Gastrocnemius medialis (tissue), 4 donors: Measurements from ENCODE around the gene PRDX5. TPM values are rescaled to one million over a fixed set of nuclear protein-coding genes. Genes with fewer than 3 reads are reported as not detected.
A peak's percentile ranks its signal among the peaks of the same experiment; 100 is the strongest.

Source experiments
- ATAC-seq, 2 donors: fragments of 150-250 bp; one replicate each; pipeline ENCODE4 v1.9.1; 2016
- DNase-seq, 2 donors: peaks; one replicate each; pipeline ENCODE4 v3.0.0-alpha.2; 2019
- H3K27ac ChIP-seq, 4 donors: fragments of 200-600 bp; sonication (generic); 1 replicate in 1 of 4; 2 replicates in 3 of 4; pipeline ENCODE4 v1.5.1; 2016 to 2018; ENCODE audit warnings: mild to moderate bottlenecking in 2 of 4, moderate library complexity in 1 of 4
- H3K27me3 ChIP-seq, 3 donors: fragments of 200-600 bp; sonication (generic) in 2 of 3; 1 replicate in 1 of 3; 2 replicates in 2 of 3; pipeline versions ENCODE4 v1.5.1 to v1.6.0; 2016 to 2019; ENCODE audit warnings: mild to moderate bottlenecking in 1 of 3, moderate library complexity in 1 of 3
- H3K36me3 ChIP-seq, 2 donors: fragments of 200-600 bp; sonication (generic) in 1 of 2; one replicate each; pipeline ENCODE4 v1.5.1; 2017 to 2018
- H3K4me1 ChIP-seq, 2 donors: fragments of 200-600 bp; sonication (generic) in 1 of 2; one replicate each; pipeline ENCODE4 v1.5.1; 2016 to 2017; ENCODE audit warnings: mild to moderate bottlenecking in 2 of 2
- H3K4me3 ChIP-seq, 4 donors: fragments of 200-600 bp; sonication (generic) in 3 of 4; 1 replicate in 1 of 4; 2 replicates in 3 of 4; pipeline ENCODE4 v1.5.1; 2016 to 2019; ENCODE audit warnings: mild to moderate bottlenecking in 2 of 4
- H3K9me3 ChIP-seq, 3 donors: fragments of 200-600 bp; sonication (generic) in 2 of 3; 1 replicate in 1 of 3; 2 replicates in 2 of 3; pipeline ENCODE4 v1.5.1; 2016 to 2019
- POLR2A ChIP-seq, 2 donors: fragments of 450-650 bp; IDR thresholded peaks; one replicate each; pipeline ENCODE4 v1.6.1; 2017; ENCODE audit warnings: antibody characterized with exemption in 2 of 2, mild to moderate bottlenecking in 2 of 2, moderate library complexity in 2 of 2
- in situ Hi-C, 4 donors: fragments of 200-750 bp; cut with MboI; loops; one replicate each; pipeline versions ENCODE4 v1.15.0 to v1.8.0; 2017; ENCODE audit warnings: low sequenced_read_pairs in 4 of 4
- intact Hi-C: fragments of 100-400 bp; cut with DNase I; formaldehyde crosslinking; loops from one replicate; pipeline ENCODE4 v1.15.1; 2023; ENCODE audit warnings: low total_unique reads
- total RNA-seq, 4 donors: library from RNA; depleted of rRNA; stranded (reverse); fragments of >200 nt; gene quantifications; one replicate each; pipeline versions ENCODE4 v1.1.0 to v1.2.3, GENCODE V29; 2016
- TF ChIP-seq, protein P1 (sequence below), 5 experiments: fragments of 450-650 bp in 3 of 5; fragments of 200-600 bp in 2 of 5; sonication (generic) in 2 of 5; IDR thresholded peaks in 4 of 5; conservative IDR thresholded peaks in 1 of 5; 1 replicate in 4 of 5; 2 replicates in 1 of 5; pipeline ENCODE4 v1.5.1; 2016 to 2019; ENCODE audit warnings: antibody characterized with exemption in 5 of 5, mild to moderate bottlenecking in 3 of 5, moderate library complexity in 3 of 5

PRDX5 gene
- total RNA-seq, 4 donors from 2014 or later, result 170 to 257 (median 219) TPM

- Histone ChIP-seq H3K4me3 (peak within 1 kb of the TSS; percentile 60 to 84 (median 68)), H3K36me3 (peaks cover 0 to 40% of the 10 kb centered on the region in 2 donors), H3K27me3 (no peaks in the 10 kb centered on the region), H3K27ac (peak within 1 kb of the TSS; percentile 80 to 91 (median 86)), H3K9me3 (no peaks in the 10 kb centered on the region), H3K4me1 (peaks cover 5 to 26% of the 10 kb centered on the region in 2 donors)
- peak; percentile 72 to 85 for TF ChIP-seq POLR2A (IDR thresholded peaks at IDR 0.05)
- TF ChIP-seq, protein P1, sequence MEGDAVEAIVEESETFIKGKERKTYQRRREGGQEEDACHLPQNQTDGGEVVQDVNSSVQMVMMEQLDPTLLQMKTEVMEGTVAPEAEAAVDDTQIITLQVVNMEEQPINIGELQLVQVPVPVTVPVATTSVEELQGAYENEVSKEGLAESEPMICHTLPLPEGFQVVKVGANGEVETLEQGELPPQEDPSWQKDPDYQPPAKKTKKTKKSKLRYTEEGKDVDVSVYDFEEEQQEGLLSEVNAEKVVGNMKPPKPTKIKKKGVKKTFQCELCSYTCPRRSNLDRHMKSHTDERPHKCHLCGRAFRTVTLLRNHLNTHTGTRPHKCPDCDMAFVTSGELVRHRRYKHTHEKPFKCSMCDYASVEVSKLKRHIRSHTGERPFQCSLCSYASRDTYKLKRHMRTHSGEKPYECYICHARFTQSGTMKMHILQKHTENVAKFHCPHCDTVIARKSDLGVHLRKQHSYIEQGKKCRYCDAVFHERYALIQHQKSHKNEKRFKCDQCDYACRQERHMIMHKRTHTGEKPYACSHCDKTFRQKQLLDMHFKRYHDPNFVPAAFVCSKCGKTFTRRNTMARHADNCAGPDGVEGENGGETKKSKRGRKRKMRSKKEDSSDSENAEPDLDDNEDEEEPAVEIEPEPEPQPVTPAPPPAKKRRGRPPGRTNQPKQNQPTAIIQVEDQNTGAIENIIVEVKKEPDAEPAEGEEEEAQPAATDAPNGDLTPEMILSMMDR (IDR thresholded peaks at IDR 0.05 in 4 of 5, conservative IDR thresholded peaks at IDR 0.05 in 1 of 5), result peak in 3 of 5 experiments; percentile 5 to 12 (median 6)
- intact Hi-C loops (no loop called here), in situ Hi-C loops (no loop called here)
- ATAC-seq, result peak; percentile 80 to 83
- DNase-seq, result peak in 1 of 2 donors; percentile 37
Observed at GRCh38 chr11:64358907-64359711, 41.2 kb downstream of the PRDX5 start, which contains the start of gene RPS6KA4. RPS6KA4 (plus strand) TSS chr11:64359162; CDS start chr11:64359236, 74 bp downstream.

DNA sequence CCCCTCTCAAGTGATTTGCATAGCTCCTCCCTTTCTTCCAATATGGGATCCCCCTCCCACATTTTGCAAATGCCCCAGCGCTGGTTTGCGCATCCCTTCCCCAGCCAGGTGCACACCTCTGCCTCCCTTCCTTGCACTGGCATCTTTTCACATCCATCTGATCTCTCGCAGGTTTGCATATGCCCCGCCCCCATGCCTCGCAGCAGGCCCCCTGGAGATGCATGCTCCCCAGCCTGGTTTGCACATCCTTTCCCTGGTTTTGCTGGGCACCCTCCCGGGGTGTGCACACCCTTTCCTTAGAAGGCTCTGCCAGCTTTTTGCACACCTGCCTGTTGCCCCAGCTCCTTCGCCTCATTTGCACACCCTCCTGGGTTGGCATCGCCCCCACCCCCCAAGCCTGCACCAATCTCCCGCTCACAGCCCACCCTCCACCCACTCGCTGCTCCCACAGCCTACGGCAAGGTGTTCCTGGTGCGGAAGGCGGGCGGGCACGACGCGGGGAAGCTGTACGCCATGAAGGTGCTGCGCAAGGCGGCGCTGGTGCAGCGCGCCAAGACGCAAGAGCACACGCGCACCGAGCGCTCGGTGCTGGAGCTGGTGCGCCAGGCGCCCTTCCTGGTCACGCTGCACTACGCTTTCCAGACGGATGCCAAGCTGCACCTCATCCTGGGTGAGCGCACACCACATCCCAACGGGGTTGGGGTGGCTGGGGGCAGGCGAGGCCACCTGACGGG lies 42.0 kb downstream of the PRDX5 start:
- in situ Hi-C loops, result no loop called here
- H3K27me3 ChIP-seq, result no peaks in the 10 kb centered on the region
- DNase-seq (no peak), ATAC-seq (no peak)
- peaks cover 5 to 26% of the 10 kb centered on the region in 2 donors for H3K4me1 ChIP-seq
- H3K27ac ChIP-seq, result peak overlapping the region in 1 of 4 donors; percentile 91
- no peak for TF ChIP-seq POLR2A (IDR thresholded peaks at IDR 0.05)
- TF ChIP-seq, protein P1 (IDR thresholded peaks at IDR 0.05 in 4 of 5, conservative IDR thresholded peaks at IDR 0.05 in 1 of 5), result no peak
- H3K4me3 ChIP-seq, result peak overlapping the region; percentile 60 to 84 (median 68)
- no peaks in the 10 kb centered on the region for H3K9me3 ChIP-seq
- intact Hi-C loops, result no loop called here
- peaks cover 0 to 42% of the 10 kb centered on the region in 2 donors for H3K36me3 ChIP-seq

- Histone ChIP-seq H3K4me3 (no peak overlapping the region), H3K36me3 (peaks cover 0 to 47% of the 10 kb centered on the region in 2 donors), H3K9me3 (no peaks in the 10 kb centered on the region), H3K27ac (no peak overlapping the region), H3K4me1 (peaks cover 5 to 23% of the 10 kb centered on the region in 2 donors), H3K27me3 (no peaks in the 10 kb centered on the region)
- DNase-seq, result no peak
- ATAC-seq, result no peak
- in situ Hi-C loops, result no loop called here
- TF ChIP-seq, protein P1 (IDR thresholded peaks at IDR 0.05 in 4 of 5, conservative IDR thresholded peaks at IDR 0.05 in 1 of 5), result no peak
- TF ChIP-seq POLR2A (IDR thresholded peaks at IDR 0.05), result no peak
- intact Hi-C loops, result no loop called here
Observed at GRCh38 chr11:64360448-64360921, 42.6 kb downstream of the PRDX5 start.

DNA sequence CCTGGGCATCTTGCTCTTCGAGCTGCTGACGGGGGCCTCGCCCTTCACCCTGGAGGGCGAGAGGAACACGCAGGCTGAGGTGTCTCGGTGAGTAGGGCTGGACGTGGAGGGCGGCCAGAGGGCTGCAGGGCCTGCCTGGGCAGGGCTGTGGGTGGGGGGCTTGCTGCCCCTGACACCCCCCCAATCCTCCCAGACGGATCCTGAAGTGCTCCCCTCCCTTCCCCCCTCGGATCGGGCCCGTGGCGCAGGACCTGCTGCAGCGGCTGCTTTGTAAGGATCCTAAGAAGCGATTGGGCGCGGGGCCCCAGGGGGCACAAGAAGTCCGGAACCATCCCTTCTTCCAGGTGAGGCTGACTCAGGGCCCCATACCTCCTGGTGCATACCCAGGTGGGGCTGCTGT lies 43.7 kb downstream of the PRDX5 start:
- TF ChIP-seq POLR2A (IDR thresholded peaks at IDR 0.05), result no peak
- TF ChIP-seq, protein P1 (IDR thresholded peaks at IDR 0.05 in 4 of 5, conservative IDR thresholded peaks at IDR 0.05 in 1 of 5), result no peak
- Histone ChIP-seq H3K36me3 (peaks cover 0 to 58% of the 10 kb centered on the region in 2 donors), H3K4me3 (no peak overlapping the region), H3K27ac (no peak overlapping the region), H3K27me3 (no peaks in the 10 kb centered on the region), H3K4me1 (peaks cover 5 to 19% of the 10 kb centered on the region in 2 donors), H3K9me3 (no peaks in the 10 kb centered on the region)
- DNase-seq (no peak), ATAC-seq (no peak)
- in situ Hi-C loops, result no loop called here
- intact Hi-C loops, result no loop called here
